ENCODE measurements around the gene CEACAM3.

Gene CEACAM3

DNA sequence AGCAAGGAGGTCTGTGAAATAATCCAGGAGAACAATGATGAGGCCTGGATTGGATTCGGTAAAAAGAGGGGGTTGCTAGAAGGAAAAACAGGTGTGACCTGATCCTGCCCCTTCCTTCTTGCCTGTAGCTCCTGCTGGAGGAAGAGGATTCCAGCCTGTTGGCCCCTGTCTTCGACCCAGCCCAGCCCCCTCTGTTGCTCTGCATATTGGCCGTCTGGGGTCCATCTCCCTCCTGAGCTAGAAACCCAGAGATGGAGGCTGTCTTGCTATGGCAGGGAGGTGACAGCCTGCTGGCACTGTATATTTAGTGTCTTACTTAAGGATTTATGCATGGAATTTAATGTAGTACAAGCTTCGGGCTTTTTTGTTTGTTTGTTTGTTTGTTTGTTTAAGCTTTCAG lies 55.1 kb downstream of the CEACAM3 start:
- Histone ChIP-seq H3K4me1 (ENCODE audit: control insufficient read depth, insufficient read depth, low read length) (no peaks in the 10 kb centered on the region), H3K9ac (ENCODE audit: low read length) (no peak overlapping the region), H3K36me3 (ENCODE audit: control insufficient read depth, insufficient read depth, low read length) (no peaks in the 10 kb centered on the region), H3K27me3 (ENCODE audit: control insufficient read depth, insufficient read depth, low read length) (peaks cover 10% of the 10 kb centered on the region), H3K4me3 (ENCODE audit: low read length) (no peak overlapping the region), H3K9me3 (ENCODE audit: control insufficient read depth, low read length) (no peaks in the 10 kb centered on the region)

DNA sequence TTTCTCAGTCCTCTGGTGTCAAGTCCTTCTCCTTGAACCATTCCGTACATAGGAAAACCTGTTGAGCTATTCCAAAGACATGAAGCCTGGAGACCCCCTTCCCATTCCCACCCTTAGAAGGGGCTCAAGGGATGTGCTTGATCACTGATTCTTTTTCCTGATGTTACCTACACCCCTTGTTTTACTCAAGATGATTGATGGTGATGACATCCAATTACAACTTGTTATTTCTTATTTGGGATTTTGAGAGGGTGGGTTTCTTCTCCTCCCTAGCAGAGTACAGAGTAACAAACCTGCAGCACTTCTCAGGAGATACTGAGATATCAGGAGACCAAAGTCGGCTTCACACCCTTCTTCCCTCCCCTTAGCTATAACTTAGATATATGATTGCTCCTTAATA lies 57.0 kb downstream of the CEACAM3 start:
- no peaks in the 10 kb centered on the region for H3K4me1 ChIP-seq (ENCODE audit: control insufficient read depth, insufficient read depth, low read length)
- H3K4me3 ChIP-seq (ENCODE audit: low read length): no peak overlapping the region
- H3K9me3 ChIP-seq (ENCODE audit: control insufficient read depth, low read length): no peaks in the 10 kb centered on the region
- H3K27me3 ChIP-seq (ENCODE audit: control insufficient read depth, insufficient read depth, low read length): peaks cover 10% of the 10 kb centered on the region
- no peak overlapping the region for H3K9ac ChIP-seq (ENCODE audit: low read length)
- no peaks in the 10 kb centered on the region for H3K36me3 ChIP-seq (ENCODE audit: control insufficient read depth, insufficient read depth, low read length)

DNA sequence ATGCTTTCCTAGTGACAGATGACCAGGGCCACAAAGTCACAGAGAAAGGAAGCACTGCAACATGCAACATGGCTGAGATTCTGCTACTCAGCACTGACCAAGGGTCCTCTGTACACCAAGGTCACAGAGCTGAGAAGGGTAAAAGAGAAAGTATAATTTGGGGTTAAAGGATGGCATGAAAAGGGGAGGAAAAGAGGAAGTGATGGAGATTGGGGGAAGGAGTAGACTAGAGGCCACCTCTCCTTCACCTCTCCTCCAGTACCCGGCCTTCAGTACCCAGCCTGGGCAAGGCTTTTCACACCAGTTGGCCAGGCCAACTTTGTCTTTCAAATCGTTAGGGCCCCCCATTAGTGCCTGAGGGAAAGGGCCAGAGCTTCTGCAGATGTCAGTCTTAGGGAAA lies 57.4 kb downstream of the CEACAM3 start:
- no peaks in the 10 kb centered on the region for H3K36me3 ChIP-seq (ENCODE audit: control insufficient read depth, insufficient read depth, low read length)
- no peaks in the 10 kb centered on the region for H3K4me1 ChIP-seq (ENCODE audit: control insufficient read depth, insufficient read depth, low read length)
- peaks cover 10% of the 10 kb centered on the region for H3K27me3 ChIP-seq (ENCODE audit: control insufficient read depth, insufficient read depth, low read length)
- H3K9ac ChIP-seq (ENCODE audit: low read length): no peak overlapping the region
- H3K9me3 ChIP-seq (ENCODE audit: control insufficient read depth, low read length): no peaks in the 10 kb centered on the region
- H3K4me3 ChIP-seq (ENCODE audit: low read length): no peak overlapping the region

DNA sequence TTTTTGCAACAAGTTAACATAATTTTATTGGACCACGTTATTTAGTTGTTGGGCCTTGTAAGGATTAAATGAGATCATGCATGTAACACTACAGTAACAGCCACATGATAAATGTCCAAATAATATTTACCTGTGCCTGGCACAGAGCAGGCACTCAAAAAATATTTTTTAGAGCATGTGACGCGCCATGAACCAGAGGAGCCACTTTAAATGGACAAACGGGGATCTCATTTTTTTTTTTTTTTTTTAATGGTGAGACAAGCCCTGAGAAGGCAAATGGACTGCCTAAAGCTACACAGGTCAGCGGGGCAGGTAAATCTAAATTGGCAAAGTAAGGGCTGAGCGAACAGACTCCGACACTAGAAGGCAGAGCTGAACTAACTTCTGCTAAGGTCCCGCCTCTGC lies 62.8 kb downstream of the CEACAM3 start:
- H3K4me1 ChIP-seq (ENCODE audit: control insufficient read depth, insufficient read depth, low read length): peaks cover 37% of the 10 kb centered on the region
- H3K36me3 ChIP-seq (ENCODE audit: control insufficient read depth, insufficient read depth, low read length): peaks cover 4% of the 10 kb centered on the region
- H3K9ac ChIP-seq (ENCODE audit: low read length): peak overlapping the region; percentile 11
- H3K4me3 ChIP-seq (ENCODE audit: low read length): no peak overlapping the region
- no peaks in the 10 kb centered on the region for H3K9me3 ChIP-seq (ENCODE audit: control insufficient read depth, low read length)
- no peaks in the 10 kb centered on the region for H3K27me3 ChIP-seq (ENCODE audit: control insufficient read depth, insufficient read depth, low read length)

DNA sequence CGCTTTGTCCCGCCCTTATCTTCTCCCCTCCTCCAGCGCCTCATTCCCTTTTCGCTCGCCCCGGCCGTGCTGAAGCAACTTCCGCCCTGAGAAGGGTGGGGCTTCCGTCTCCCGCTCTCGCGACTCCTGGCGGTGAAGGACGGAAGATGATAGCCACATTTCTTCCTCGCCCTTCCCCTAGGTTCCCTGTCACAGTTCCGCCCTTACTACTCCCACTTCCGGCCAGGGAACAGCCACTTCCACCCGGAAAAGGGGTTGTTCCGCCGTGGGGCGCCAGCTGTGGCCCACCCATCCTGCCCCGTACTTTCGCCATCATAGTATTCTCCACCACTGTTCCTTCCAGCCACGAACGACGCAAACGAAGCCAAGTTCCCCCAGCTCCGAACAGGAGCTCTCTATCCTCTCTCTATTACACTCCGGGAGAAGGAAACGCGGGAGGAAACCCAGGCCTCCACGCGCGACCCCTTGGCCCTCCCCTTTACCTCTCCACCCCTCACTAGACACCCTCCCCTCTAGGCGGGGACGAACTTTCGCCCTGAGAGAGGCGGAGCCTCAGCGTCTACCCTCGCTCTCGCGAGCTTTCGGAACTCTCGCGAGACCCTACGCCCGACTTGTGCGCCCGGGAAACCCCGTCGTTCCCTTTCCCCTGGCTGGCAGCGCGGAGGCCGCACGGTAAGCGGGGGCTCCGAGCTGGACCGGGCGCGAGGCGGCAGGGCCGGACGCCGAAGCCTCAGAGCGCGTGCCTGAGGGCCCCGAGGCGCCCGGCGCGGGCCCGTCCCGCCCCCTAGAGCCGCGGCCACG lies 63.4 kb downstream of the CEACAM3 start, which contains the start of gene RPS19:
TSS of gene RPS19 (plus strand) at position 638 of the 801 bp plus-strand sequence. CDS start 520 bp downstream, outside the sequence.
- peaks cover 37% of the 10 kb centered on the region for H3K4me1 ChIP-seq (ENCODE audit: control insufficient read depth, insufficient read depth, low read length)
- peaks cover 9% of the 10 kb centered on the region for H3K36me3 ChIP-seq (ENCODE audit: control insufficient read depth, insufficient read depth, low read length)
- H3K27me3 ChIP-seq (ENCODE audit: control insufficient read depth, insufficient read depth, low read length): no peaks in the 10 kb centered on the region
- H3K9me3 ChIP-seq (ENCODE audit: control insufficient read depth, low read length): no peaks in the 10 kb centered on the region
- peak within 1 kb of the TSS; percentile 72 for H3K4me3 ChIP-seq (ENCODE audit: low read length)
- peak within 1 kb of the TSS; percentile 94 for H3K9ac ChIP-seq (ENCODE audit: low read length)

DNA sequence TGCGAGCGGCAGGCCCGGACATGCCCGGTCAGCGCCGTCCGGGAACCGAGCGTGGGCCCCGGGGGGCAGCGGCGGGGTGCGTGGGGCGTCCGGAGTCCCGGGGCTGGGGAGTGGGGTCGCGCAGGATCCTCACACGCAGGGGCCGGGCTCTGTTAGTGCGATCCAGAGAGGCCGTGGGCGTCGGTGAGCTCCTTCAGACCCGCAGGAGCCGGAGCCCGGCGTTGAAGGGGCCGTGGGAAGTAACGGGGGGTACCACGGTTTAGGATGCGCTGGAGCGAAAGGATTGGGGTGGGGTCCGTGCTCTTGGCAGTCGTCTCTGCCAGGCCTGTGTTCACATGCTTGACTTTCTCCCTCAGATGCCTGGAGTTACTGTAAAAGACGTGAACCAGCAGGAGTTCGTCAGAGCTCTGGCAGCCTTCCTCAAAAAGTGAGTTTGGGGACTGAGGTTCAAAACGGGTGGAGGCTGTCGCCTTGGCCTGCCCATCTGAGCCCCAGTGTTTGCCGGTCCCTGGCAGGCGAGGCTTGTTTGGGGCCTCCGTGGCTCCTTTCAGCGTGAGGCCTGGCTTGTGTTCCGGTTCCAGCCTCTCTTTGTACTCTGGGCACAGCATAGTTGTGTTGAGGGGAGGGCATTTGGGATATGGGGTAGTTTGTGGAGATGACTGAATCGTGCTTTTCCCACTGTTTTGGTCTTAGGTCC lies 64.2 kb downstream of the CEACAM3 start:
- Histone ChIP-seq H3K4me3 (ENCODE audit: low read length) (peak overlapping the region; percentile 72), H3K36me3 (ENCODE audit: control insufficient read depth, insufficient read depth, low read length) (peaks cover 9% of the 10 kb centered on the region), H3K9ac (ENCODE audit: low read length) (peak overlapping the region; percentile 94), H3K27me3 (ENCODE audit: control insufficient read depth, insufficient read depth, low read length) (no peaks in the 10 kb centered on the region), H3K4me1 (ENCODE audit: control insufficient read depth, insufficient read depth, low read length) (peaks cover 37% of the 10 kb centered on the region), H3K9me3 (ENCODE audit: control insufficient read depth, low read length) (no peaks in the 10 kb centered on the region)
